ENCODE measurements around the gene HLA-DOA. TPM values are rescaled to one million over a fixed set of nuclear protein-coding genes. Genes with fewer than 3 reads are reported as not detected.

HLA-DOA gene
- total and polyA plus RNA-seq, 10 donors = 30.8 to 89.5 (median 56.2) TPM

GRCh38 chr6:32974541-32975308, 34.7 kb downstream of the HLA-DOA start:
- Histone ChIP-seq H3K27ac (peak overlapping the region in 6 of 8 donors; percentile 41 to 100 (median 99)), H3K36me3 (peaks cover 17 to 77% (median 60%) of the 10 kb centered on the region in 6 donors), H3K4me1 (peaks cover 40 to 71% (median 53%) of the 10 kb centered on the region in 6 donors), H3K27me3 (replicated peaks in 1 of 7) (no peaks in the 10 kb centered on the region), H3K9me3 (no peaks in the 10 kb centered on the region), H3K4me3 (peak overlapping the region; percentile 94 to 100 (median 98))
- DNase-seq = no peak
- WGBS, 5 donors = 8 to 25% (median 17%) methylated on average over 13 to 14 of the region's 14 CpGs
- TF ChIP-seq POLR2AphosphoS5 (IDR thresholded peaks at IDR 0.05) = peak in 2 of 3 donors; percentile 23 to 39
- no peak for TF ChIP-seq POLR2A (IDR thresholded peaks at IDR 0.05)
- intact Hi-C loops (cut with DNase I; ENCODE audit: low total_unique reads) = no loop called here

GRCh38 chr6:32974016-32974333, 35.4 kb downstream of the HLA-DOA start:
- intact Hi-C loops (cut with DNase I; ENCODE audit: low total_unique reads) = no loop called here
- H3K4me3 ChIP-seq = peak overlapping the region; percentile 94 to 100 (median 98)
- TF ChIP-seq POLR2A (IDR thresholded peaks at IDR 0.05) = no peak
- TF ChIP-seq POLR2AphosphoS5 (IDR thresholded peaks at IDR 0.05) = no peak
- no peak for TF ChIP-seq CTCF (IDR thresholded peaks at IDR 0.05 in 8 of 11, conservative IDR thresholded peaks at IDR 0.05 in 3 of 11)
- no peak for DNase-seq
- H3K27ac ChIP-seq = peak overlapping the region in 7 of 8 donors; percentile 96 to 100 (median 99)
- peaks cover 17 to 69% (median 52%) of the 10 kb centered on the region in 6 donors for H3K36me3 ChIP-seq
- H3K4me1 ChIP-seq = peaks cover 40 to 69% (median 49%) of the 10 kb centered on the region in 6 donors
- H3K27me3 ChIP-seq (replicated peaks in 1 of 7) = no peaks in the 10 kb centered on the region
- 2 to 3% (median 2%) methylated on average over 4 of the region's 4 CpGs for WGBS, 5 donors
- no peaks in the 10 kb centered on the region for H3K9me3 ChIP-seq

GRCh38 chr6:32973144-32974015, 36.0 kb downstream of the HLA-DOA start:
- peak overlapping the region; percentile 68 to 100 (median 99) for H3K27ac ChIP-seq
- TF ChIP-seq POLR2AphosphoS5 (IDR thresholded peaks at IDR 0.05) = no peak
- no peak for TF ChIP-seq CTCF (IDR thresholded peaks at IDR 0.05 in 8 of 11, conservative IDR thresholded peaks at IDR 0.05 in 3 of 11)
- no peak for TF ChIP-seq POLR2A (IDR thresholded peaks at IDR 0.05)
- peaks cover 38 to 64% (median 44%) of the 10 kb centered on the region in 6 donors for H3K4me1 ChIP-seq
- intact Hi-C loops (cut with DNase I; ENCODE audit: low total_unique reads) = no loop called here
- H3K4me3 ChIP-seq = peak overlapping the region; percentile 94 to 100 (median 98)
- WGBS, 5 donors = 0% methylated on average over 22 to 23 of the region's 23 CpGs
- H3K27me3 ChIP-seq (replicated peaks in 1 of 7) = no peaks in the 10 kb centered on the region
- H3K36me3 ChIP-seq = peaks cover 13 to 63% (median 46%) of the 10 kb centered on the region in 6 donors
- DNase-seq = no peak
- no peaks in the 10 kb centered on the region for H3K9me3 ChIP-seq

- no peaks in the 10 kb centered on the region for H3K27me3 ChIP-seq (replicated peaks in 1 of 7)
- no peaks in the 10 kb centered on the region for H3K9me3 ChIP-seq
- peaks cover 30 to 61% (median 38%) of the 10 kb centered on the region in 6 donors for H3K4me1 ChIP-seq
- peaks cover 10 to 55% (median 38%) of the 10 kb centered on the region in 6 donors for H3K36me3 ChIP-seq
- peak overlapping the region; percentile 94 to 100 (median 98) for H3K4me3 ChIP-seq
- peak; percentile 94 for DNase-seq
- peak overlapping the region; percentile 68 to 100 (median 99) for H3K27ac ChIP-seq
- peak; percentile 78 to 90 (median 85) for TF ChIP-seq POLR2AphosphoS5 (IDR thresholded peaks at IDR 0.05)
- peak in 1 of 3 donors; percentile 11 for TF ChIP-seq POLR2A (IDR thresholded peaks at IDR 0.05)
- no peak for TF ChIP-seq CTCF (IDR thresholded peaks at IDR 0.05 in 8 of 11, conservative IDR thresholded peaks at IDR 0.05 in 3 of 11)
- 0% methylated on average over 32 to 70 of the region's 70 CpGs for WGBS, 5 donors
- intact Hi-C loops (cut with DNase I; ENCODE audit: low total_unique reads) = no loop called here
These were observed 36.8 kb downstream of the HLA-DOA start for GRCh38 chr6:32972353-32973143.
